ENCODE measurements around the gene FDX2. TPM values are rescaled to one million over a fixed set of nuclear protein-coding genes. Genes with fewer than 3 reads are reported as not detected.

The FDX2 gene
- total and polyA plus RNA-seq, 2 of the 4 experiments (the other 2 are of a cell fraction), result 39.8 to 72.0 TPM

GRCh38 chr19:10266706-10267105 is 49.1 kb downstream of the FDX2 start:
- DNase-seq, result no peak
- H4K8ac ChIP-seq (ENCODE audit: low read depth in 2 of 2, low read length in 2 of 2), result no peak overlapping the region
- dilution Hi-C loops (cut with HindIII; ENCODE audit: low sequenced_read_pairs, unreplicated experiment), result no loop called here
- no CpG with 5 or more reads among the region's 7 CpGs for WGBS, 2 experiments (ENCODE audit: extremely low coverage in 2 of 2, insufficient read length in 1 of 2)
- H2AFZ ChIP-seq (replicated peaks; ENCODE audit: low read length, poor library complexity), result no peak overlapping the region
- ChIA-PET POLR2A (ENCODE audit: unreplicated experiment) (no interaction called here), CTCF (no interaction called here)
- TF ChIP-seq MAFK (IDR thresholded peaks at IDR 0.05; ENCODE audit: low read depth, low read length) (no peak), CTCF (conservative IDR thresholded peaks at IDR 0.05; ENCODE audit: low read depth, low read length) (no peak), MAZ (IDR thresholded peaks at IDR 0.05; ENCODE audit: borderline replicate concordance, low read depth, low read length) (no peak), SMC3 (IDR thresholded peaks at IDR 0.05; ENCODE audit: low read depth, low read length) (no peak), NFE2L2 (IDR thresholded peaks at IDR 0.05; ENCODE audit: low read depth, low read length) (no peak), POLR2A (IDR thresholded peaks at IDR 0.05; ENCODE audit: low read depth, low read length) (no peak), BHLHE40 (IDR thresholded peaks at IDR 0.05; ENCODE audit: low read depth, low read length) (no peak), RCOR1 (IDR thresholded peaks at IDR 0.05; ENCODE audit: insufficient replicate concordance, low read length) (no peak), RAD21 (IDR thresholded peaks at IDR 0.05; ENCODE audit: low read length) (no peak), USF2 (IDR thresholded peaks at IDR 0.05; ENCODE audit: low read depth, low read length) (no peak), CHD1 (IDR thresholded peaks at IDR 0.05; ENCODE audit: low read depth, low read length) (no peak), CEBPB (IDR thresholded peaks at IDR 0.05; ENCODE audit: low read depth, low read length) (no peak), RFX5 (IDR thresholded peaks at IDR 0.05; ENCODE audit: low read depth, low read length) (no peak), MXI1 (IDR thresholded peaks at IDR 0.05; ENCODE audit: borderline replicate concordance, low read depth, low read length) (no peak), FOS (IDR thresholded peaks at IDR 0.05; ENCODE audit: low read depth, low read length) (no peak), ELK1 (IDR thresholded peaks at IDR 0.05; ENCODE audit: borderline replicate concordance, low read depth, low read length) (no peak)
- H3K4me3 ChIP-seq (ENCODE audit: insufficient read depth, low read depth, low read length), result no peak overlapping the region
- no peak overlapping the region for H2AK5ac ChIP-seq (ENCODE audit: low read depth, low read length)
- no TSS peak for BruUV-seq (replicated peaks)
- no peak overlapping the region for H2AK9ac ChIP-seq (replicated peaks; ENCODE audit: low read depth, low read length, poor library complexity)
- H3K36me3 ChIP-seq (ENCODE audit: control insufficient read depth, insufficient read depth, low read length), result no peaks in the 10 kb centered on the region
- peaks cover 2% of the 10 kb centered on the region; the same call in 1 of the 2 replicates for H3K4me1 ChIP-seq (ENCODE audit: control insufficient read depth, insufficient read depth, low read length)
- H2BK5ac ChIP-seq (ENCODE audit: low read depth, low read length, poor library complexity, severe bottlenecking), result no peak overlapping the region
- H3K14ac ChIP-seq (replicated peaks; ENCODE audit: low read depth, low read length), result no peak overlapping the region
- no peak overlapping the region for H2BK15ac ChIP-seq (ENCODE audit: low read depth, low read length)
- H3K9me1 ChIP-seq (ENCODE audit: insufficient read depth, low read length), result no peaks in the 10 kb centered on the region
- H2BK120ac ChIP-seq (ENCODE audit: low read depth, low read length), result no peak overlapping the region
- no peak overlapping the region for H3K56ac ChIP-seq (ENCODE audit: extremely low read depth, insufficient read depth, low read length)
- H3K27me3 ChIP-seq (ENCODE audit: control insufficient read depth, insufficient read depth, low read length), result no peaks in the 10 kb centered on the region; the same call in 1 of the 2 replicates
- H3K9ac ChIP-seq (ENCODE audit: low read depth, low read length), result no peak overlapping the region
- no peak overlapping the region for H3K18ac ChIP-seq (ENCODE audit: low read depth, low read length)
- H3K4ac ChIP-seq (ENCODE audit: low read depth, low read length), result no peak overlapping the region; the same call in 1 of the 2 replicates
- H3K27ac ChIP-seq (ENCODE audit: insufficient read depth, low read length), result no peak overlapping the region
- no peaks in the 10 kb centered on the region for H3K9me3 ChIP-seq (ENCODE audit: control insufficient read depth, insufficient read depth, low read length)
- H4K91ac ChIP-seq (ENCODE audit: insufficient read depth, low read depth, low read length), result no peak overlapping the region
- no peaks in the 10 kb centered on the region for H4K20me1 ChIP-seq (ENCODE audit: insufficient read depth, low read length)
- no peak overlapping the region for H3K23ac ChIP-seq (ENCODE audit: low read depth, low read length)
- no peak overlapping the region for H2BK20ac ChIP-seq (ENCODE audit: low read depth, low read length)
- H3K4me2 ChIP-seq (ENCODE audit: low read depth, low read length), result no peak overlapping the region
- intact Hi-C loops (cut with micrococcal nuclease), result no loop called here
- no peak for ATAC-seq (ENCODE audit: low read depth)
- in situ Hi-C loops (cut with MboI; ENCODE audit: low sequenced_read_pairs), result no loop called here
- H3K79me1 ChIP-seq (ENCODE audit: low read depth in 1 of 2, low read length in 2 of 2), result 0 out of 4 replicates have a peak, but pooled peaks cover 0 to 4% of the 10 kb centered on the region in 2 experiments
- no peak overlapping the region for H4K5ac ChIP-seq (ENCODE audit: low read depth, low read length)
